ENCODE results near the gene ARID1B. TPM values are rescaled to one million over a fixed set of nuclear protein-coding genes. Genes with fewer than 3 reads are reported as not detected.

The ARID1B gene
- polyA plus RNA-seq, 4 donors, result 7.3 to 43.5 (median 17.0) TPM

DNA sequence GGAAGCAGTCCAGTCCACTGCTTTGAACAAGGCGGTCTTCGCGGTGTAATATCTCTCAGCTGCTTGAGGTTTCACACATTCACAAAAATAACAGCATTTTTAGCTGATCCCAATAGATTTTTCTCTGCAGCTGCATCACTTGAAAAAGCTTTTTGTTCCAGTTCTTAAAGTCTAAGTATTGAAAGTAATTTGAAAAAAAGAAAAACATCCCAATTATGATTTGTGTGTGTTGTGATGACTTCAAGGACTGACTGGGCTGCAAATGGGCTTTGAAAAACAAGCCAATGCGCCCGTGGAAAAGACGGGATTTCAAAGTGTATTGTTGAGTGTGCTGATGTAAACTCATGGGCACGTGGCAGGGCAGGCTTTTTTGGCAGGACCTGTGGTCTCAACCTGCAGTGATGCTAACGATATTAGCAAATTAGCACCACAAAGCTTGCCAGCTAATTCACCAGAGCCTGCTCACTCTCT is 395.1 kb downstream of the ARID1B start:
- 73 to 91% (median 82%) methylated on average over 8 of the region's 8 CpGs for whole genome bisulfite sequencing, 3 donors
- Histone ChIP-seq H3K9me3 (ENCODE audit: control insufficient read depth in 2 of 2, insufficient read depth in 1 of 2, low read depth in 1 of 2, low read length in 1 of 2) (no peaks in the 10 kb centered on the region), H3K36me3 (ENCODE audit: control insufficient read depth in 3 of 3, insufficient read depth in 2 of 3, low read depth in 1 of 3, low read length in 3 of 3) (peaks cover 3 to 33% (median 7%) of the 10 kb centered on the region in 3 donors), H3K27ac (ENCODE audit: low read depth in 1 of 3, low read length in 2 of 3) (no peak overlapping the region), H3K27me3 (ENCODE audit: control insufficient read depth in 3 of 3, insufficient read depth in 3 of 3, low read length in 3 of 3) (no peaks in the 10 kb centered on the region), H3K4me1 (ENCODE audit: control insufficient read depth in 3 of 3, insufficient read depth in 2 of 3, low read depth in 1 of 3, low read length in 2 of 3) (no peaks in the 10 kb centered on the region), H3K4me3 (ENCODE audit: low read depth in 1 of 3, low read length in 3 of 3) (no peak overlapping the region)
- no peak for DNase-seq
- FAIRE-seq, result no peak

DNA sequence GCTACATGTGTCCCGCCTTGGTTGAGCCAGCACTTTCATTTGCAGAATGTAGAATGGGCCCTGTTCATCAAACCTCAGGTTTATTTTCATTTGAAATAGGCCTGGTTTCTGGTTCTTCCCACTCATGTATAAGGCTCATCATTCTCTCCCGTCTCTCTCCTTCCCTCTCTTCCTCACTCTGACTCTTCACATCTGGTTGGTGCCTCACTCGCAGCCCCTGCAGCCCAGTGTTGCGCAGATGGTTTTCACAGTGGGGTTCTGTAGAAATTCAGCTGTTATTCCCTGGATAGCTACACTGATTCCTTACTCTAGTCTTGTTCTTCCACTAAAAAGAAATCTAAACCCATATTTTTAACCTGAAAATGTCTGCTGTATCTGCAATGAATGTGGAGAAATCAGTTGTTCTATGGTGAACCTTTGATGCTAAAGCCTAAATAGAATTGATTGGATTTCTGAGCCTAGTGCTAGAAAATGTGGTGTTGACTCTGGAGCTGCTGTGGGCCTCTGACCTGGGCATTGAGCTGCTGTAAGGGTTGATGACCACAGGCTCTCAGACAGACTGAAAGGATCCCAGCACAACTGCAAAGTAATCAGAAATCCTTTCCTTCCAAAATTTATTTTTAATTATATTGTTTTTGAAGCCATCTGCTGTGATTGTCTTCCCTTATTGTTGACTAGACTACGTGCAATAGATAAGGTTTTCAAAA is 395.8 kb downstream of the ARID1B start:
- 91 to 97% (median 94%) methylated on average over 5 of the region's 5 CpGs for WGBS, 3 donors
- DNase-seq (no peak), FAIRE-seq (no peak)
- Histone ChIP-seq H3K9me3 (ENCODE audit: control insufficient read depth in 2 of 2, insufficient read depth in 1 of 2, low read depth in 1 of 2, low read length in 1 of 2) (no peaks in the 10 kb centered on the region), H3K4me3 (ENCODE audit: low read depth in 1 of 3, low read length in 3 of 3) (no peak overlapping the region), H3K27me3 (ENCODE audit: control insufficient read depth in 3 of 3, insufficient read depth in 3 of 3, low read length in 3 of 3) (no peaks in the 10 kb centered on the region), H3K27ac (ENCODE audit: low read depth in 1 of 3, low read length in 2 of 3) (no peak overlapping the region), H3K4me1 (ENCODE audit: control insufficient read depth in 3 of 3, insufficient read depth in 2 of 3, low read depth in 1 of 3, low read length in 2 of 3) (no peaks in the 10 kb centered on the region), H3K36me3 (ENCODE audit: control insufficient read depth in 3 of 3, insufficient read depth in 2 of 3, low read depth in 1 of 3, low read length in 3 of 3) (peaks cover 3 to 32% (median 7%) of the 10 kb centered on the region in 3 donors)

DNA sequence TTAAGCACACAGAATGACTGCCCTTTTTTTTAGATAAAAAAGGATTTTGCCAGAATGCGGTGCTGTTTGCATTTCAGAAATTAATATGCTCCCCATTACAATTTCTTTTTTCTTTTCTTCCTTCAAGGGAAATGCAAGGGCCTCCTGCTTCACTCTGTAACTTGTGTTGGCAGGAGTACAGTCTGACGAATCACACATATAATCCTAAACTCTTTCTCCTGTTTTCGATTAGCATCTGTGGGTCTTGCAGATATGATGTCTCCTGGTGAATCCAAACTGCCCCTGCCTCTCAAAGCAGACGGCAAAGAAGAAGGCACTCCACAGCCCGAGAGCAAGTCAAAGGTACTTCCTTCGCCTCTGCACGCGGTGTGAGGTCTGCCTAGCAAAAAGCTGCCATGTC is 396.6 kb downstream of the ARID1B start:
- Histone ChIP-seq H3K27me3 (ENCODE audit: control insufficient read depth in 3 of 3, insufficient read depth in 3 of 3, low read length in 3 of 3) (no peaks in the 10 kb centered on the region), H3K4me1 (ENCODE audit: control insufficient read depth in 3 of 3, insufficient read depth in 2 of 3, low read depth in 1 of 3, low read length in 2 of 3) (no peaks in the 10 kb centered on the region), H3K4me3 (ENCODE audit: low read depth in 1 of 3, low read length in 3 of 3) (no peak overlapping the region), H3K27ac (ENCODE audit: low read depth in 1 of 3, low read length in 2 of 3) (no peak overlapping the region), H3K36me3 (ENCODE audit: control insufficient read depth in 3 of 3, insufficient read depth in 2 of 3, low read depth in 1 of 3, low read length in 3 of 3) (peaks cover 3 to 32% (median 4%) of the 10 kb centered on the region in 3 donors), H3K9me3 (ENCODE audit: control insufficient read depth in 2 of 2, insufficient read depth in 1 of 2, low read depth in 1 of 2, low read length in 1 of 2) (no peaks in the 10 kb centered on the region)
- DNase-seq (no peak), FAIRE-seq (no peak)
- 94 to 96% (median 95%) methylated on average over 8 of the region's 8 CpGs for WGBS, 3 donors

DNA sequence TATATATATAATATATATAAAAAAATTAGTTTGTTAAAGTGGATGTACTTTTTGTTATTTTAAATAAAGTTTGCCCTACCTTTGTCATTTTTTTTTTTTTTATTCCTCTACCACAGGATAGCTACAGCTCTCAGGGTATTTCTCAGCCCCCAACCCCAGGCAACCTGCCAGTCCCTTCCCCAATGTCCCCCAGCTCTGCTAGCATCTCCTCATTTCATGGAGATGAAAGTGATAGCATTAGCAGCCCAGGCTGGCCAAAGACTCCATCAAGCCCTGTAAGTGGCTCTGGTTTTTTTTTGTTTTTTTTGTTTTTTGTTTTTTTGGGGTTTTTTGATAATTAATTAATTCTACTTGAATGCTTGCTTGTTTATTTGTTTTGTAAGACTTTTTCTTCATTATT is 397.6 kb downstream of the ARID1B start:
- Histone ChIP-seq H3K27ac (ENCODE audit: low read depth in 1 of 3, low read length in 2 of 3) (no peak overlapping the region), H3K9me3 (ENCODE audit: control insufficient read depth in 2 of 2, insufficient read depth in 1 of 2, low read depth in 1 of 2, low read length in 1 of 2) (no peaks in the 10 kb centered on the region), H3K4me3 (ENCODE audit: low read depth in 1 of 3, low read length in 3 of 3) (no peak overlapping the region), H3K27me3 (ENCODE audit: control insufficient read depth in 3 of 3, insufficient read depth in 3 of 3, low read length in 3 of 3) (no peaks in the 10 kb centered on the region), H3K4me1 (ENCODE audit: control insufficient read depth in 3 of 3, insufficient read depth in 2 of 3, low read depth in 1 of 3, low read length in 2 of 3) (no peaks in the 10 kb centered on the region), H3K36me3 (ENCODE audit: control insufficient read depth in 3 of 3, insufficient read depth in 2 of 3, low read depth in 1 of 3, low read length in 3 of 3) (peaks cover 0 to 26% (median 3%) of the 10 kb centered on the region in 3 donors)
- no peak for DNase-seq
- FAIRE-seq, result no peak

DNA sequence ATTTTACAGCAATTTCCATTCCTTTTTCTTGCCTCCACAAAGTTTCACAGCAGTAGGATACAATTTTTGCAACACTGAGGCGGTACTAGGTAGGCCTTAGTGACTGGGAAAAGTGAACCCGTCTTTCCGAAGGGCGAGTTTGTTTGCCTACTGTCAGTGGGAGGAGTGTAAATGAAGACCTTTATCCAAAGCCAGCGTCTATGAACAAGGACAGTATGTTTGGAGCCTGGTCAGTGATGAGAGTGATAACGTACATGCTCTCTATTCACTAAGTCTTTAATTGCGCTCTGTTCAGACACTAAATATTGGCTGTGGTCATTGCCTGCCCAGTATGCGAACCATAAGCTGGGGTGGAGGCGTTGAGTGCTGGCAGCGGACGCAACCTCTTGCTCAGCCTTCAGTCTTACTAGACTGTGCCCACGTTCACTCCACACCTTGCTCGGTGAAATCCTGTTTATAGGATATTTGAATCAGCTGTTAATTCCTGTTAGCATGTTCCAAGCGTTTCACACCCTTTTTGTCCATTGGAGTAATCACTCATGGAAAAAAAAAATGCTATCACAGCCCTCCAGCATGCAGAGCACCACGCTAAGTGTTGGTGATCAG is 400.7 kb downstream of the ARID1B start:
- peaks cover 4 to 16% (median 6%) of the 10 kb centered on the region in 3 donors for H3K4me1 ChIP-seq (ENCODE audit: control insufficient read depth in 3 of 3, insufficient read depth in 2 of 3, low read depth in 1 of 3, low read length in 2 of 3)
- H3K36me3 ChIP-seq (ENCODE audit: control insufficient read depth in 3 of 3, insufficient read depth in 2 of 3, low read depth in 1 of 3, low read length in 3 of 3), result peaks cover 0 to 36% (median 0%) of the 10 kb centered on the region in 3 donors
- 92 to 94% (median 93%) methylated on average over 15 of the region's 15 CpGs for WGBS, 3 donors
- H3K9me3 ChIP-seq (ENCODE audit: control insufficient read depth in 2 of 2, insufficient read depth in 1 of 2, low read depth in 1 of 2, low read length in 1 of 2), result no peaks in the 10 kb centered on the region
- H3K27ac ChIP-seq (ENCODE audit: low read depth in 1 of 3, low read length in 2 of 3), result no peak overlapping the region
- H3K27me3 ChIP-seq (ENCODE audit: control insufficient read depth in 3 of 3, insufficient read depth in 3 of 3, low read length in 3 of 3), result no peaks in the 10 kb centered on the region
- H3K4me3 ChIP-seq (ENCODE audit: low read depth in 1 of 3, low read length in 3 of 3), result no peak overlapping the region
- DNase-seq (no peak), FAIRE-seq (no peak)

DNA sequence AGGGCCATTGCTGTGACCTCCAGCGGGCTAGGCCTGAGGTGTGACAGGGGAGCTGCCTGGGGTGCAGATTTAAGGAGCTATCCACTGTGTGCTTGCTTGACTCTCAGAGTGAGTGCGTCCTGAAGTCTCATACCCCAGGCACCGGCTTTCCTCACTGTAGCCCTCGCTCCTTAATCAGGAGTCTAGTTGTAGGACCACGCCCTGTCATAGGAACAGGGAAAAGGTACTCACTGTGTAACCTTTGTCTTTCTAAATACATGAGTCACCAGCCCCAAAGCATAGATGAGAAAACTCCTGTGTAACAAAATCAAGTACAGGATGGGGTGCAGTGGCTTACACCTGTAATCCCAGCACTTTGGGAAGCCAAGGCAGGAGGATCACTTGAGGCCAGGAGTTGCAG is 404.5 kb downstream of the ARID1B start:
- FAIRE-seq (no peak), DNase-seq (peak; percentile 73 to 92)
- peak overlapping the region; percentile 59 to 77 (median 65) for H3K27ac ChIP-seq (ENCODE audit: low read depth in 1 of 3, low read length in 2 of 3)
- H3K36me3 ChIP-seq (ENCODE audit: control insufficient read depth in 3 of 3, insufficient read depth in 2 of 3, low read depth in 1 of 3, low read length in 3 of 3), result peaks cover 4 to 56% (median 10%) of the 10 kb centered on the region in 3 donors
- WGBS, 3 donors, result 7 to 77% (median 56%) methylated on average over 5 of the region's 5 CpGs
- no peaks in the 10 kb centered on the region for H3K9me3 ChIP-seq (ENCODE audit: control insufficient read depth in 2 of 2, insufficient read depth in 1 of 2, low read depth in 1 of 2, low read length in 1 of 2)
- peaks cover 4 to 32% (median 6%) of the 10 kb centered on the region in 3 donors for H3K4me1 ChIP-seq (ENCODE audit: control insufficient read depth in 3 of 3, insufficient read depth in 2 of 3, low read depth in 1 of 3, low read length in 2 of 3)
- no peaks in the 10 kb centered on the region for H3K27me3 ChIP-seq (ENCODE audit: control insufficient read depth in 3 of 3, insufficient read depth in 3 of 3, low read length in 3 of 3)
- H3K4me3 ChIP-seq (ENCODE audit: low read depth in 1 of 3, low read length in 3 of 3), result no peak overlapping the region

DNA sequence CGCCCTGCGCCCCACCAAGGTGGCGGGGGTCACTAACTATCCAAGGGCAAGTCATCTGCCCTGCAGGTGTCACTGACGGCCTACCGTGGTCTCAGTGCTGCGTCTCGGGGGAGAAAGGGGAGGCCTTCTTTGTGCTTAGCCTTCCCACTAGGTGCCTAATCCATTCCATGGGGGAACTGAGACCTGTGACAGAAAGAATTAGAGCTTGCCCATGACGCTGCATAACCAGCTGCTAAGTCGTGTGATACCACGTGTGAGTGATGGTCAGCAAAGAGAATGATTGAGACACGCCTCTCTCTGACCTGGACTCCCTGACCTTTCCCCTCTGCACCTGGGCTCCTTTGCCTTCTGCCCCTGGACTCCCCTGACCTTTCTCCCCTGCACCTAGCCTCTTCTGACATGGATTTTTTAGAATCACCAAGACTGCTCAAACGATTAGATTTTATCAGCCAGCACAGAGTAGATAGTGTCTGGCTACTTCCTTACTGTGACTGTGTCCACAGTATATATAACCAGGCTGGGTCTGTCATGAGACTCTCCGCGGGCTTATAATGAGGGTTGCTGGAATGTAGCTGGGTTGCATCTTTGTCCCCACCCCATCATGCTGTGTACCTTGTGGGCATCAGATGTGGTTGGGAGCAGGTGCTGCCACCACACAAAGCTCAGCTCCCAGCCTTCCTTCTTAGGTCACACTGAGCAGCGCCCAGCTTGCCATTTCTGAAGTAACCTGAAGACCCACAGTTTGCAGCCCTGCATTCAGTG is 405.5 kb downstream of the ARID1B start:
- DNase-seq (no peak), FAIRE-seq (no peak)
- WGBS, 3 donors, result 73 to 83% (median 82%) methylated on average over 15 of the region's 15 CpGs
- H3K9me3 ChIP-seq (ENCODE audit: control insufficient read depth in 2 of 2, insufficient read depth in 1 of 2, low read depth in 1 of 2, low read length in 1 of 2), result no peaks in the 10 kb centered on the region
- H3K4me3 ChIP-seq (ENCODE audit: low read depth in 1 of 3, low read length in 3 of 3), result no peak overlapping the region
- peak overlapping the region in 2 of 3 donors; percentile 5 to 61 for H3K27ac ChIP-seq (ENCODE audit: low read depth in 1 of 3, low read length in 2 of 3)
- H3K27me3 ChIP-seq (ENCODE audit: control insufficient read depth in 3 of 3, insufficient read depth in 3 of 3, low read length in 3 of 3), result no peaks in the 10 kb centered on the region
- H3K36me3 ChIP-seq (ENCODE audit: control insufficient read depth in 3 of 3, insufficient read depth in 2 of 3, low read depth in 1 of 3, low read length in 3 of 3), result peaks cover 4 to 61% (median 10%) of the 10 kb centered on the region in 3 donors
- H3K4me1 ChIP-seq (ENCODE audit: control insufficient read depth in 3 of 3, insufficient read depth in 2 of 3, low read depth in 1 of 3, low read length in 2 of 3), result peaks cover 6 to 40% (median 7%) of the 10 kb centered on the region in 3 donors

DNA sequence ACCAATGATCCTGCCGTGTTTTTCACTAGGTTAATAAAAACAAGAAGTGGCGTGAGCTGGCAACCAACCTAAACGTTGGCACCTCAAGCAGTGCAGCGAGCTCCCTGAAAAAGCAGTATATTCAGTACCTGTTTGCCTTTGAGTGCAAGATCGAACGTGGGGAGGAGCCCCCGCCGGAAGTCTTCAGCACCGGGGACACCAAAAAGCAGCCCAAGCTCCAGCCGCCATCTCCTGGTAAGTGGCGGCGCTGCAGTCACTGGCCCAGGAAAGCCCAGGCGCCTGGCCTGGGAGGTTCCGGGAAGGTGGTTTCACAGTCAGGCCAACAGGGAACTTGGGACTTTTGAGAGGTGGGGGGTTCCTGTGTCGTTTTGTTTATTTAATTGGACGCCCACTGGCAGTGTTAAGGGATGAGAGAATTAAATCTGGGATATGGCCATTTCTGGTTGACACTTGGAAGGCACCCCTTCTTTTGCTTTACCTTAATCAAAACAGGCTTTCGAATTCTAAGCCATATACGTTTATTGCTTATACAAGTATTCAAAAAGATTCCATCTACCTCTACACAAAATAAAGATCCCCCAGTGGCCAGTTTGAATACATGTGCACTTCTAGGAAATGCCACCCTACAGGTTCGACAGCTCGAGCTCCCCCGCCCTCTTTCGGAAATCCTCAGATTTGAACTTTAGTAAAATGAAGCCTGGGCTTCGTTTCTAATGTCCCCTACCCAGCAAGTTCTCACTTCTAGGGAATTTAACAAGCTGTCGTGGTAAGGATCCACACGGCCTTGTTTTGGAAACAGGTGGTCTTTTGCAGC is 407.2 kb downstream of the ARID1B start:
- Histone ChIP-seq H3K9me3 (ENCODE audit: control insufficient read depth in 2 of 2, insufficient read depth in 1 of 2, low read depth in 1 of 2, low read length in 1 of 2) (no peaks in the 10 kb centered on the region), H3K4me1 (ENCODE audit: control insufficient read depth in 3 of 3, insufficient read depth in 2 of 3, low read depth in 1 of 3, low read length in 2 of 3) (peaks cover 6 to 40% (median 7%) of the 10 kb centered on the region in 3 donors), H3K36me3 (ENCODE audit: control insufficient read depth in 3 of 3, insufficient read depth in 2 of 3, low read depth in 1 of 3, low read length in 3 of 3) (peaks cover 4 to 61% (median 11%) of the 10 kb centered on the region in 3 donors), H3K4me3 (ENCODE audit: low read depth in 1 of 3, low read length in 3 of 3) (no peak overlapping the region), H3K27ac (ENCODE audit: low read depth in 1 of 3, low read length in 2 of 3) (no peak overlapping the region), H3K27me3 (ENCODE audit: control insufficient read depth in 3 of 3, insufficient read depth in 3 of 3, low read length in 3 of 3) (no peaks in the 10 kb centered on the region)
- DNase-seq (peak; percentile 72 to 83), FAIRE-seq (no peak)
- WGBS, 3 donors, result 45 to 56% (median 51%) methylated on average over 25 of the region's 25 CpGs

Data from small intestine (tissue), 7 donors.